OCI-LY7 (cell line): ENCODE data around the gene CCDC187.

ENCODE experiments used
- EZH2phosphoT487 ChIP-seq: fragments of 200-600 bp; sonication (generic); IDR thresholded peaks from 2 replicates; pipeline ENCODE4 v1.6.1; 2018; ENCODE audit warnings: low read depth, borderline replicate concordance, mild to moderate bottlenecking, mixed run types, antibody characterized with exemption, low read length, moderate library complexity, mixed read lengths
- TF ChIP-seq, protein P1 (sequence below): fragments of 200-600 bp; sonication (generic); conservative IDR thresholded peaks from 2 replicates; pipeline ENCODE4 v1.5.1; 2014; ENCODE audit warnings: mild to moderate bottlenecking, antibody characterized with exemption, low read length, moderate library complexity, mixed read lengths

DNA sequence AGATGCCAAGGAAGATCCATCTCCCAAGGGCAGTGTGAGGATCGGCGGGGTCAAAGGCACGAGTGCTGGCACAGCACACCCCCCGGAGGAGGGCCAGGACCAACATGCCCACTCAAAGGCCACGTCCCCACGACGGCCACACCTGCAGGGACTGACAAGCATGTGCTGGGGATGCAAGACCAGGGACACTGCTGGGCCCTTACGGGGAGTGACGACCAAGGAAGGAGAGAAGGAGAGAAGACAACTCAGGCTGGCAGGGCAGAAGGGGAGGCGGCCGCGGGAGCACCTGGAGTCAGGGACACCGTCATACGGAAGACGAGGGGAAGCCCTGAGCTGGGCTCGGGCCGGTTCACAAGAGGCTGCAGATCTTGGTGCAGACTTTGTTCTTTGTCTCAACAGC, 68.7 kb downstream of the CCDC187 start:
- no peak for TF ChIP-seq EZH2phosphoT487
- TF ChIP-seq, protein P1, sequence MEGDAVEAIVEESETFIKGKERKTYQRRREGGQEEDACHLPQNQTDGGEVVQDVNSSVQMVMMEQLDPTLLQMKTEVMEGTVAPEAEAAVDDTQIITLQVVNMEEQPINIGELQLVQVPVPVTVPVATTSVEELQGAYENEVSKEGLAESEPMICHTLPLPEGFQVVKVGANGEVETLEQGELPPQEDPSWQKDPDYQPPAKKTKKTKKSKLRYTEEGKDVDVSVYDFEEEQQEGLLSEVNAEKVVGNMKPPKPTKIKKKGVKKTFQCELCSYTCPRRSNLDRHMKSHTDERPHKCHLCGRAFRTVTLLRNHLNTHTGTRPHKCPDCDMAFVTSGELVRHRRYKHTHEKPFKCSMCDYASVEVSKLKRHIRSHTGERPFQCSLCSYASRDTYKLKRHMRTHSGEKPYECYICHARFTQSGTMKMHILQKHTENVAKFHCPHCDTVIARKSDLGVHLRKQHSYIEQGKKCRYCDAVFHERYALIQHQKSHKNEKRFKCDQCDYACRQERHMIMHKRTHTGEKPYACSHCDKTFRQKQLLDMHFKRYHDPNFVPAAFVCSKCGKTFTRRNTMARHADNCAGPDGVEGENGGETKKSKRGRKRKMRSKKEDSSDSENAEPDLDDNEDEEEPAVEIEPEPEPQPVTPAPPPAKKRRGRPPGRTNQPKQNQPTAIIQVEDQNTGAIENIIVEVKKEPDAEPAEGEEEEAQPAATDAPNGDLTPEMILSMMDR: no peak
